Sigmoid colon (tissue), 7 donors: ENCODE data around the gene SH3GLB2. TPM values are rescaled to one million over a fixed set of nuclear protein-coding genes. Genes with fewer than 3 reads are reported as not detected.

Source experiments
- DNase-seq: peaks from one replicate; pipeline ENCODE4 v3.0.0-alpha.2; 2019
- H3K27ac ChIP-seq, 4 donors: fragments of 200-600 bp; sonication (generic); one replicate each; pipeline ENCODE4 v1.5.1; 2016 to 2019; ENCODE audit warnings: mild to moderate bottlenecking in 1 of 4
- H3K27me3 ChIP-seq, 3 donors: fragments of 200-600 bp; sonication (generic); one replicate each; pipeline ENCODE4 v1.5.1; 2019; ENCODE audit warnings: mild to moderate bottlenecking in 1 of 3
- H3K36me3 ChIP-seq, 4 donors: fragments of 200-600 bp; sonication (generic); one replicate each; pipeline ENCODE4 v1.5.1; 2016 to 2019
- H3K4me1 ChIP-seq, 4 donors: fragments of 200-600 bp; sonication (generic); one replicate each; pipeline ENCODE4 v1.5.1; 2017 to 2019
- H3K4me3 ChIP-seq, 4 donors: fragments of 200-600 bp; sonication (generic); one replicate each; pipeline ENCODE4 v1.5.1; 2017 to 2019; ENCODE audit warnings: mild to moderate bottlenecking in 2 of 4, moderate library complexity in 1 of 4
- H3K9me3 ChIP-seq, 4 donors: fragments of 200-600 bp in 3 of 4; sonication (generic) in 3 of 4; one replicate each; pipeline versions ENCODE4 v1.5.1 to v1.6.1; 2013 to 2019
- CTCF ChIP-seq, 4 experiments: fragments of 450-650 bp in 3 of 4; fragments of 200-600 bp in 1 of 4; IDR thresholded peaks; one replicate each; pipeline ENCODE4 v1.5.1; 2016 to 2019; ENCODE audit warnings: antibody characterized with exemption in 4 of 4, mild to moderate bottlenecking in 3 of 4, moderate library complexity in 2 of 4
- EP300 ChIP-seq, 4 donors: sonication (generic); formaldehyde crosslinking; IDR thresholded peaks; one replicate each; pipeline ENCODE4 v1.6.1; 2017; ENCODE audit warnings: antibody characterized with exemption in 4 of 4
- POLR2A ChIP-seq, 2 donors: fragments of 450-650 bp; IDR thresholded peaks; one replicate each; pipeline ENCODE4 v1.6.1; 2016; ENCODE audit warnings: antibody characterized with exemption in 2 of 2, mild to moderate bottlenecking in 2 of 2, moderate library complexity in 2 of 2
- POLR2AphosphoS5 ChIP-seq, 4 donors: sonication (generic); formaldehyde crosslinking; IDR thresholded peaks; one replicate each; pipeline ENCODE4 v1.6.1; 2017; ENCODE audit warnings: antibody characterized with exemption in 4 of 4
- WGBS, 2 donors: extraction: QIAGEN DNeasy Blood & Tissue Kit; methylation state at CpG; one replicate each; pipeline ENCODE4 v1.1.7; 2013; 5-methylcytosine and 5-hydroxymethylcytosine counted together
- intact Hi-C: fragments of 100-400 bp; cut with DNase I; formaldehyde crosslinking; loops from one replicate; pipeline ENCODE4 v1.15.1; 2023
- polyA plus RNA-seq, 3 donors: library from polyadenylated mRNA; stranded (reverse); fragments of 200-250 nt; gene quantifications; one replicate each; pipeline ENCODE4 v1.2.3, GENCODE V29; 2013
- total RNA-seq, 4 donors: library from RNA; depleted of rRNA; stranded (reverse); fragments of >200 nt; gene quantifications; one replicate each; pipeline ENCODE4 v1.1.0, GENCODE V29; 2016
- donor health status: healthy with polysubstance abuse.
- donor health status: Bipolar disorder and iron deficiency.
- donor health status: healthy.

SH3GLB2 gene
- total and polyA plus RNA-seq, 7 donors: 49.7 to 143 (median 68.8) TPM

GRCh38 chr9:129023036-129023907 lies 4.9 kb downstream of the SH3GLB2 start:
- Histone ChIP-seq H3K4me1 (peaks cover 0 to 37% (median 34%) of the 10 kb centered on the region in 4 donors), H3K4me3 (no peak overlapping the region), H3K27me3 (no peaks in the 10 kb centered on the region), H3K27ac (peak overlapping the region; percentile 49 to 71 (median 55)), H3K36me3 (peaks cover 0 to 7% (median 0%) of the 10 kb centered on the region in 4 donors), H3K9me3 (no peaks in the 10 kb centered on the region)
- TF ChIP-seq EP300 (IDR thresholded peaks at IDR 0.05) (no peak), POLR2AphosphoS5 (IDR thresholded peaks at IDR 0.05) (peak in 1 of 4 donors; percentile 20)
- intact Hi-C loops: no loop called here
- WGBS, 2 donors: 80% methylated on average over 16 of the region's 16 CpGs
- DNase-seq: peak; percentile 78

GRCh38 chr9:129022037-129022436 lies 6.1 kb downstream of the SH3GLB2 start:
- H3K4me3 ChIP-seq: no peak overlapping the region
- no peak for TF ChIP-seq POLR2A (IDR thresholded peaks at IDR 0.05)
- TF ChIP-seq CTCF (IDR thresholded peaks at IDR 0.05): no peak
- no peak for TF ChIP-seq POLR2AphosphoS5 (IDR thresholded peaks at IDR 0.05)
- no peak for TF ChIP-seq EP300 (IDR thresholded peaks at IDR 0.05)
- WGBS, 2 donors: 88 to 90% methylated on average over 9 of the region's 9 CpGs
- H3K36me3 ChIP-seq: peaks cover 0 to 15% (median 0%) of the 10 kb centered on the region in 4 donors
- peaks cover 0 to 30% (median 27%) of the 10 kb centered on the region in 4 donors for H3K4me1 ChIP-seq
- H3K27me3 ChIP-seq: no peaks in the 10 kb centered on the region
- no peaks in the 10 kb centered on the region for H3K9me3 ChIP-seq
- DNase-seq: no peak
- intact Hi-C loops: no loop called here
- H3K27ac ChIP-seq: peak overlapping the region in 2 of 4 donors; percentile 8 to 71

GRCh38 chr9:129021091-129021490 lies 7.0 kb downstream of the SH3GLB2 start:
- intact Hi-C loops: no loop called here
- Histone ChIP-seq H3K27me3 (no peaks in the 10 kb centered on the region), H3K27ac (no peak overlapping the region), H3K9me3 (no peaks in the 10 kb centered on the region), H3K4me1 (peaks cover 0 to 20% (median 17%) of the 10 kb centered on the region in 4 donors), H3K36me3 (peaks cover 0 to 15% (median 0%) of the 10 kb centered on the region in 4 donors), H3K4me3 (no peak overlapping the region)
- no peak for TF ChIP-seq POLR2A (IDR thresholded peaks at IDR 0.05)
- no peak for TF ChIP-seq POLR2AphosphoS5 (IDR thresholded peaks at IDR 0.05)
- TF ChIP-seq CTCF (IDR thresholded peaks at IDR 0.05): no peak
- TF ChIP-seq EP300 (IDR thresholded peaks at IDR 0.05): no peak
- 46 to 66% methylated on average over 8 of the region's 8 CpGs for WGBS, 2 donors
- DNase-seq: no peak

- H3K36me3 ChIP-seq: peaks cover 33 to 66% (median 41%) of the 10 kb centered on the region in 4 donors
- 89 to 96% methylated on average over 8 of the region's 8 CpGs for WGBS, 2 donors
- intact Hi-C loops: no loop called here
Measured at GRCh38 chr9:129014608-129015007, 13.5 kb downstream of the SH3GLB2 start.

More at GRCh38 chr9:129014608-129015007, 13.5 kb downstream of the SH3GLB2 start:
- Histone ChIP-seq H3K4me3 (no peak overlapping the region), H3K9me3 (no peaks in the 10 kb centered on the region), H3K27me3 (no peaks in the 10 kb centered on the region), H3K27ac (no peak overlapping the region), H3K4me1 (no peaks in the 10 kb centered on the region)
- DNase-seq: no peak
- no peak for TF ChIP-seq CTCF (IDR thresholded peaks at IDR 0.05)
- TF ChIP-seq POLR2AphosphoS5 (IDR thresholded peaks at IDR 0.05): no peak
- TF ChIP-seq POLR2A (IDR thresholded peaks at IDR 0.05): no peak
- no peak for TF ChIP-seq EP300 (IDR thresholded peaks at IDR 0.05)
